Activated T-cell treated with anti-CD3 and anti-CD28 coated beads for 1 hour (primary cell): ENCODE results near the gene ATP1A3.
A peak's percentile ranks its signal among the peaks of the same experiment; 100 is the strongest.
"Not testable (repeated sequence)": the region's sequence is repeated elsewhere in the genome, so short reads cannot be mapped to it uniquely, and the experiment has no call there.

Experiments
- DNase-seq: peaks from one replicate; pipeline ENCODE4 v3.0.0-alpha.2; 2020; ENCODE audit warnings: low read depth

The ATP1A3 gene

DNA sequence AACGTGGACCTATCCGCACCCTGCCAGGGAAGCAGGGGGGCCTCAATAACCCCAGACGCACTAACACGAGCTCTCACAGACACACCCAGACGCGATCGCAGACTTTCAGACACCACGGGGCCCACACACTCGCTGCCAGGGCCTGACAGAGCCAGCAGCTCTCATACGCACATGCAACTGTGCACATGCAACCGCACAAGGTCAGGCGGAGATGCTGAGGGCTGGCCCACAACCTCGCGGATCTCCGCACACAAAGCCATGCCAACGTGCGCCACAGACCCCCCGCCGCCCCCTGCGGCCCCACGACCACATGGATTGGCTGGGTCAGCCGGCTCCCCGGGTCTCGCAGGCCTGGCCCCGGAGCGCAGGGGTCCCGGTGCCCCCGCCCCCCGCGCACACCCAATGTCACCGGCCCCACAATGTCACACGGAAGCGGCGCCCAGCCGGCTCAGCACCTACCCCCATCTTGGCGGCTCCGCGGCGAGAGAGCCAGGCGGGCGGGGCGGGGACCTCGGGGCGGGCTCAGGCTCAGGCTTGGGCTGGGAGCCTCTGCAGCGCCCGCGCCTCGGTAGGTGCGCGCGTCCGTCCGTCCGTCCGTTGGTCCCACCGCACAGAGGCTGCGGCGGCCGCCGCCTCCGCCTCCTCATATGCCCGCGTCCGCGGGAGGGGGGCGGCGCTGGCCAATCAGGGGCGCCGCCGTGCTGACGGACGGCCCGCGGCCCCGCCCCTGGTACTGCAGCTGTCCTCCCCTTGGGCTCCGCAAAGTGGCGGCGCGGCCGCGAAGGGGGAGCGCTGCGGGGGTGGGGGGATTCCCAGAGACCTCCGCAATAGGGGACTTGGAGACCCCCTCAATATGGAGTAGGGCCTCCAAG is at the start of gene ATP1A3:
ATP1A3 (minus strand) TSS at position 619 of the 872 bp plus-strand sequence; CDS start at position 465, 154 bp downstream.
- DNase-seq, result peak; percentile 33

DNA sequence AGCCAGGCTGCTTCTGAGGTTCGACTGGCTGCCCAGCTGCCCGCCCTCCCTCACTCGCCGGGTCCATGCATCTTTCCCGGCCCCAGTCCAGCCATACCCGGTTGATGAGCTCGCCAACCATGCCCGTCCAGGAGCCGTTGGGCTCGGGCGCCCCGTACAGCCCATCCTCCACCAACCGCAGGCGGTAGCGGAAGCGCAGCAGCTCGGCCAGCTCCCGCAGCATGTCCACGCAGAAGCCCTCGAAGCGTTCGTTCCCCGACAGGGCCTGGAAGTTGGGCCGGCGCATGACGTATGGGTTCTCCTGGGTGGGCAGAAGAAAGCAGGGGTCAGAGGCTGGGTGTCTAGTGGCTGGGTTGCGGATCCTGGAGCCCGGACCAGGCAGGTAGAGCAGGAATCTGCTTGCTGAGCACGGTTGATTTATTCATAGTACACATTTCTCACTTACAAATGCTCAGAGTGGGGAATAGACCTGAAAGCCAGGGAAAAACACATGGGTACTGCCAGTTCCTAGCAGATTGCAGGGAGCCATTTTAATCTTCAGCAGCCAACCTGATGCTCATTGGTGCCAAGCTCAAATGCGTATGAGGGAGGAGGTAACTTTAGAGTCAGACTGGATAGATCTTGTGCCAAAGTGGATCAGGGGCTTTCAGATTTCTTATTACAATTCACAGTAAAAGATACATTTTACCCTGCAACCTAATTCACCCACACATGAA is 48.6 kb upstream of the ATP1A3 start:
- no peak for DNase-seq

DNA sequence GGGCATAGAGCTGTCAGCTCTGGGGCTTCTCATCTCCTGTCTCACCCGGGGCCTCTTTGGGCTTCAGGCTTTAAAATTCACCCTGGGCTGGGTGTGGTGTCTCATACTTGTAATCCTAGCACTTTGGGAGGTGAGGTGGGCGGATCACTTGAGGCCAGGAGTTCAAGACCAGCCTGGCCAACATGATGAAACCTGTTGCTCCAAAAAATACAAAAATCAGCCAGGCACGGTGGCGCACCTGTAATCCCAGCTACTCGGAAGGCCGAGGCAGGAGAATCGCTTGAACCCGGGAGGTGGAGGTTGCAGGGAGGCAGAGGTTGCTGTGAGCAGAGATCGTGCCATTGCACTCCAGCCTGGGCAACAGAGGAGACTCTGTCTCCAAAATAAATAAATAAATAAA is 46.5 kb upstream of the ATP1A3 start:
- DNase-seq, result not testable (repeated sequence)

DNA sequence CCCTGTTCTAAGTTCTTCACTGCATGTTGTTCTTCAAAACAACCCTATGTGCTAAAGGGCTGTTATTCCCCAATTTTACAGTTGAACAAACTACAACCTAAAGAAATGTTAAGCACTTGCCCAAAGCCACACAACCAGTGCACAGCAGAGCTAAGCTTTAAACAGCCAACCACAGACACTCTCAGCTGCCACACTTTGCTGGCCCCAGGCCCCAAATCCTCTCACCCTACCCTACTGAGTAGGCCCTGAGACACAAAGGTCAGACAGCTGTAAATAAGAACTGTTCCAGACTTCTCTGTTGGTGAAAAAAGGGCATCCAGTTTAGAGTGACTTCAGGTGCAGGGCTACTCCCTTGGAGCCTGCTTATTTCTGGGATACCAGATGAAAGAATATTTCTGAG is 46.0 kb upstream of the ATP1A3 start:
- DNase-seq, result no peak

DNA sequence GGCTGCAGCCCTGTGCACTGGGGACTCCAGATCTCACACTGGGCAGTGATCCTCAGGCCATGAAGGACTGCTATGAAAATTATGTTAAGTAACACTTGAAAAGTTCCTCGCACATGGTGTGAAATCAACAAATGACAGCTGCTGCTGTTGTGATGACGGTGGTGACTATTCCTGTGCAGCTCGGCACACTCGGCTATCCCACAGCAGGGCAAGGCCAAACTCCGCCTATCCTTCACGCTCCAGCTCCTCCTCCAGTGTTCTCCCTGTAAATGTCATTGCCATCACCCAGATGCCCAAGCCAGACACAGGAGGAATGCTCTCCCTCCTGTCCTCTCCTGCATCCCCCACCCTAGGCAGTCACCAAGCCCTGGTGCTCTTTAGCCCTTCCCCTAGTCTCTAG is 44.6 kb upstream of the ATP1A3 start:
- DNase-seq, result no peak

DNA sequence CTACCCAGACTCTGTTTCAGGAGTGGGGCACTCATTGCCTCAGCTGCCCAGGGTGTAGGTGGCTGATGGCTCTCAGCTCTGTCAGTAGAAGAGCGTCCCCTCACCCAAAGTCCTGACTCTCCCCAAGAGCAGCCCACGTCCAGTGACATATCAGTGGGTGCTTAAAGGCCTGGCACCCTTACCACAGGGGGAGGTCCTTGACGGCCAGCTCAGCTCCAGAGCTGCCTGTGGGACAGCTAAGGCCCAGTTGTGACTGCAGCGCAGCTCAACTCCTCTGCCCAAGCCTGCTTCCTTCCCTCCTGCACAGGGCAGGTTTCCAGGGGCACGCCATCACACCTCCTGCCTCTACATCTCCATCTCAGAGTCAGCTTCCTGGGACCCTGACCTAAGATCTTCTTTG is 43.6 kb upstream of the ATP1A3 start:
- no peak for DNase-seq

DNA sequence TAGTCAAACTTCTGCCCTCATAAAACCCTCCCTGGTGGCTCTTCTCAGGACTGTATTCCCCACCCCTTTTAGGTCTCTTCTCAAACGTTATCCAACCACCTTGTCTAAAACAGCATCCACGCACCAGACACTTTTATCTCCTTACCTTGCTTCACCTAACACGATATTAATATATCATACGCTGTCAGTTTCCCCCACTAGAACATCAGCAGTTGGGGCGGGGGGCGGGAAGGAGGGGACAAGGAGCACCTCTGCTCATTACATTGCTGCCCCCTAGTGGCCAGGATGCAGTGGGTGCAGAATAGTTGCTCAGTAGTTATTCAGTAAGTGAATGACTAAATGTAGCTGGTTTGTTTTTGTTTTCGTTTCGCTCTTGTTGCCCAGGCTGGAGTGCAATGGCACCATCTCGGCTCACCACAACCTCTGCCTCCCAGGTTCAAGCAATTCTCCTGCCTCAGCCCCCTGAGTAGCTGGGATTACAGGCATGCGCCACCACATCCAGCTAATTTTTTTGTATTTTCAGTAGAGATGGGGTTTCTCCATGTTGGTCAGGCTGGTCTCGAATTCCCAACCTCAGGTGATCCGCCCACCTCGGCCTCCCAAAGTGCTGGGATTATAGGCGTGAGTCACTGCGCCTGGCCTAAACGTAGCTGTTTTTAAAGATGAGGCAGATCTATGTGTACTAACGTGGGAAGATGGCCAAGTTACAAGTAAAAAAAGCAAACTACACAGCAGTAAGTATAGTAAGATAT is 40.8 kb upstream of the ATP1A3 start:
- peak; percentile 54 for DNase-seq

DNA sequence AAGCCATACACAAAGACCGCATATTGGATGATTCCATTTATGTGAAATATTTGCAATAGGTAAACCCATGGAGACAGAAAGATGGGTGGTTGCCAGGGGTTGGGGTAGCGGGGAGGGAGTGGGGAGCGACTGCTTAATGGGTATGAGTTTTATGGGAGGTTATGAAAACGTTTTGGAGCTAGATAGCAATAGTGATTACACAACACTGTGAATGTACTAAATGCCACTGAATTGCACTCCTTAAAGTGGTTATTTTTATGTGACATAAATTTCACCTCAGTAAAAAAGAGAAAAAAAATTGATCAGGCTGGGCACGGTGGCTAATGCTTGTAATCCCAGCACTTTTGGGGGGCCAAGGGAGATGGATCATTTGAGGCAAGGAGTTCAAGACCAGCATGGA is 39.4 kb upstream of the ATP1A3 start:
- no peak for DNase-seq

DNA sequence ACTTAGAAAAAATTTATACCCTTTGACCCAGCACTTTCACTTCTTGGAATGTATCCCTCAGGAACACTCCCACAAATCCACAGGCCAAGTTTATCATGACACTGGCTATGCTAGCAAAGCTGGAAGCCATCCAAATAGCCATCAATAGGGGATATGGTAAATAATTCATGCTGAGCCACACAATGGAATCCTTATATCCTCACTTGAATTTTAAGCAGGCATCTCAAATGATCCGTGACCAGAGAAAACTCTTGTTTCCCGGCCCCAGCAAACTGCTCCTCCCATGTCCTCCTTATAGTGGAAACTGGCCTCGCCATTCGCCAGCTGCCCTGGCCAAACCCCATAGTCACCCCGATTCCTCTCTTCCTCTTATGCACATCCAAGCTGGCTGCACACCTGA is 38.4 kb upstream of the ATP1A3 start:
- DNase-seq, result no peak

DNA sequence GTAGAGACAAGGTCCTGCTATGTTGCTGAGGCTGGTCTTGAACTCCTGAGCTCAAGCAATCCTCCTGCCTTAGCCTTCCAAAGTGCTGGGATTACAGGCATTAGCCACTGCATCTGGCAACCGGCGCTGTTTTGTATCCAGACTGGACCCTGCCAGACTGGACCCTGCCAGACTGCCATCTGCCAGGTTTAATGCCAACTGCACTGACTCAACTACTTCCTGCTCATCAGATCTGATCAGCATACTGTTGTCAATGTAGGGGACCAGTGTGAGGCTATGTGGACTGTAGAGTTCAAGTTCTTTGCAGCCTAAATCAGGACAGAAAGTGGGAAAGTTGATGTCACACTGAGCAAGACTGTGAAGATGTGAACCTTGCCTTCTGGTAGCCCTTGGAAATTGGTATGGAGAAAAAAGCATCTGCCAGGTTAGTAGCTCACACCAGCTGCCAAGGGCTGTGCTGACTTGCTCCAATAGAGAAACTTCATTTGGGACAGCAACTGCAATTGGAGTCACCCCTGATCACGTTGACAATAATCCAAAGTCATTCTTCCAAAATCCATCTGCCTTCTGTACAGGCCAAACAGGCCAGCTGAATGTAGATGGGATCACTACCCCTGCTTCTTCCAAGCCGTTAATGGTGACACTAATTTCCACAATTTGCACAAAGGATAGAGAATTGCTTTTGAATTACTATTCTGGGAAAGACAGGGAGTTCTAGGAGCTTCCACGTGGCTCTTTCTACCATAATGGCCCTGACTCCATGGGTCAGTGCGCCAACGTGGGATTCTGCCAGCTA is 36.8 kb upstream of the ATP1A3 start:
- DNase-seq, result no peak

DNA sequence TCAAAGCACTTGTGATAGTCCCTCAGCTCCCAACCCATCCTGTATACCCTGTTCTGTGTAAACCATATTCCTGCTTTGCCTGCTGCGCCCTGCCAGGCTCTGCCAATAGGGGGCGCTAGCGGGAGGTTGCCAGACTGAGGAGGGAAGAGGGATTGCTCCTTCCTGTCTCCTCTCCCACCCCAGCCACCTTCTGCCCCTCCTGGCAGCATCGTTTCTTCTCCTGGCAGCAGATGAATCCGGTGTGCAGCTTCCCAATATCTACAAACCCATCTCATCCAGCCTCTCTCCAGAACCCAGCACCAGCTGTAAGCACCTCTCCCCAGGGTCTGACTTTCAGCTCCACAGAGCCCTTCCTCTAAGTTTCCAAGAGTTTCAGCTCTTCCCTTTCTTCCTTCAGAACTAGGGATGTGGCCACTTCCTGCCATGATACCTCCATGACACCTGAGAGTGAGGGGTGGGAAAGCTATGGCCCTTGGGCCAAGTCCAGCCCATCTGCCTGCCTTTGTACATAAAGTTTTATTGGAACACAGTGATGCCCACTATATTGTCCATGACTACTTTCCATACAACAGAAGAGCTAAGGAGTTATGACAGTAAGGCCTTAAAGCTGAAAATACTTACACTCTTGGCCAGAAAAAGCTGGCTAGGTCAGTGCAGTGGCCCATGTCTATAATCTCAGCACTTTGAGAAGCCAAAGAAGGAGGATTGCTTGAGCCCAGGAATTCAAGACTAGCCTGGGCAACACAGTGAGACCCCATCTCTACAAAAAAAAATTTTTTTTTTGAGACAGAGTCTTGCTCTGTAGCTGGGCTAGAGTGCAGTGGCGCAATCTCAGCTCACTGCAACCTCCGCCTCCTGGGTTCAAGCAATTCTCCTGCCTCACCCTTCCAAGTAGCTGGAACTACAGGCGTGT is 34.5 kb upstream of the ATP1A3 start:
- peak; percentile 4 for DNase-seq

DNA sequence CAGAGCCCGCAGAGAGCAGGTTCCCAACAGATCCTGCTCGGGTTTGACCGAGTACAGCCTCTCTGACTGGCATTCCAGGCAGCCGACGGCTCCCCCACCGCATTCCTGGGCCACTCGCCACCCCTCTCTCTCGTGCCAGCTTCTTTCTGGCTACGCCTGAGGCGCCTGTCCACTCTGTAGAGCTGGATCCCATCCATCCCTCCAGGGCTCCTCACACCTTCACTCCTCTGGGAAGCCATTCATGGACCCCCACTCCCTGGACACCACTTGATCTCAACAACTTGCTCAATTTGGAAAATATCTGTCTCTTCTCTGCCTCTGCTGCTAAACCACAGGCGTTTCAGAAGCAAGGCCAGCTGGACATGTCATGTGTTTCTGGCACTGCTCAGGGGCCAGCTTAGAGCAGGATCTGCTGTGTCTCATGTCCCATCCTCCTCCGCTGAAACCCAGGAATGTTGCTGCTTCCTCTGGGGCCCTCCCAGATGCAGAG is 30.6 kb upstream of the ATP1A3 start:
- DNase-seq, result no peak

DNA sequence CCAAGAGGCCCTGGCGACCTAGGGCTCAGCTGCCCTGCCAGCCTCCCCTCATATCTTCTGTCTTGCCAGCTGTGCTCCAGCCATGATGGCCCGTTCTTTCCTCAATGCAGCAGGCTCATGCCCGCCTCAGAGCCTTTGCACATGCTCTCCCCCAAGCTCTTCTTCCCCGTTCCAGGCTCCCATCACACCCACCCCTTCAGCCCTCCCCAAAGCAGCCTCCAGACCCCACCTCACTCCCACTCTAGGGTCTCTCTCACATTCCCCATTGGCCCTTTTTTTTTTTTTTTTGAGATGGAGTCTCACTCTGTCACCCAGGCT is 29.9 kb upstream of the ATP1A3 start:
- DNase-seq, result no peak

DNA sequence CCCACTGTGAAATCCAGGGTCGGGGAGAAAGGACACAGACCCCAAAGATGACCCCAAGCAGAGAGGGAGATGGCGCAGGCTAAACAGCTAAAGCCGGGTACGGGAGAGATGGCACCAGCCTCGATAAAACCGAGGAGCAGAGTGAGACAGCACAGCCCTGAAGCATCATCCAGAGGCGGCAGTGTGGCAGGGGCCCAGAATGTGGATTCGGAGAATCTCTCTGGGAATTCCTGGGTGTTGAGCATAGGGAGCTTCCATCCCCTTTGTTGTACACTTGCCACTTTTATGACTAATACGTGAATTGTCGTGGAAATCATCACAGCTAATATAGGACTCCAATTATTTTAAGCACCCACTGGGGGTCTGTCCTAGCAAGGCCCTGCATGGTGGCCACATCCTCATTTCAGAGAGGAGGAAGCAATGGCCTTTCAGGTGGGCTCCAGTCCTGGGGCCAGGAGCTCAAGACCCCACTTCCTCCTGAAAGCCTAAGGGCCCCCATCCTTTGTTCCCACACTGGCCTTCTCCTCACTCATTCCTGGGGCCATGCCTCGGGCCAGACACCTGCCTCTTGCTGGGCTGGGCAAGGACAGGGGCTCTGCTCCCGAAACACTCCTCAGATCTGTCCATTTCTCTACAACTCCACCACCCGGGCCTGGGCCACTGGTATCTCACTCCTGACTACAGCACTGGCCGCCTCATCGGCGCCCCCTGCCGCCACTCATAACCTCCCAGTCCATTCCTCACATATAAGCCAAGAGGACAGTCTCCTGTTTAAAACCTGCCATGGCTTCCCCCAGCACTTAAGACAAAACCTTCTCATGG is 29.3 kb upstream of the ATP1A3 start:
- no peak for DNase-seq

DNA sequence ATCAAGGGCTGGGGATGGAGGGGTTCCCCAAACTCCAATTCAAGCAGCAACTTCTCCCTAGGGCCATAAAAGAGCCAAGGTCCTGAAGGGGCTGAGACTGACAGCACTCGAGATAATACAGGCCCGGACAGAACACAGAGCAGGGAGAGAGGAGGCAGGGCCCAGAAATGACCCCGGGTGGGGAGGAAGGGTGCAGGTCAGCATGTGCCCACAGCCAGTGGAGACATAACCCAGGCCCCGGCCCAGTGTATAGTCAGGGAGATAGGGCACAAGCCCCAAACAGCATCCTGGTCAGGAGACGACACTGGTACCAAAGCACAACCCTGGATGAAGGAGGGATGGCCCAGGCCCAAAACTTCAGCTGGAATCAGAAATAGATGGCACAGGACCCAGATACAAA is 28.6 kb upstream of the ATP1A3 start:
- no peak for DNase-seq

DNA sequence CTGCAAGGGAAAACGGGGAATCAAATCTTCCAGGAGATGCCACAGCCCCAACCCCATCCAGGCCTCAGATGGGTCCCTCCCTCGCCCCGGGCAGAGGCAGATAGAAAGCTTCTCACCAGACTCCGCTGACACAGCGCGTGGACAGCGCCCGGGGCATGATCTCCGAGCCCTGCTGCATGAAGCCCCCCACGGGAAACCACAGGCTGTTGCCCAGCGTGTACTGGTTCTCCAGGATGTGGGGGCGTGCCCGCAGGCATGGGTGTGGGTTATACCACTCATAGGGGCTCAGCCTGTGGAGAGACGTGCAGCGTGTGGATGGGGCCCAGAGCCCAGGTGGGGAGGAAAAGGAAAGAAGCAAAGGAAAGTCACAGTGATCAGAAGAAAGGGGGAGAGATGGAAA is 27.2 kb upstream of the ATP1A3 start:
- no peak for DNase-seq

DNA sequence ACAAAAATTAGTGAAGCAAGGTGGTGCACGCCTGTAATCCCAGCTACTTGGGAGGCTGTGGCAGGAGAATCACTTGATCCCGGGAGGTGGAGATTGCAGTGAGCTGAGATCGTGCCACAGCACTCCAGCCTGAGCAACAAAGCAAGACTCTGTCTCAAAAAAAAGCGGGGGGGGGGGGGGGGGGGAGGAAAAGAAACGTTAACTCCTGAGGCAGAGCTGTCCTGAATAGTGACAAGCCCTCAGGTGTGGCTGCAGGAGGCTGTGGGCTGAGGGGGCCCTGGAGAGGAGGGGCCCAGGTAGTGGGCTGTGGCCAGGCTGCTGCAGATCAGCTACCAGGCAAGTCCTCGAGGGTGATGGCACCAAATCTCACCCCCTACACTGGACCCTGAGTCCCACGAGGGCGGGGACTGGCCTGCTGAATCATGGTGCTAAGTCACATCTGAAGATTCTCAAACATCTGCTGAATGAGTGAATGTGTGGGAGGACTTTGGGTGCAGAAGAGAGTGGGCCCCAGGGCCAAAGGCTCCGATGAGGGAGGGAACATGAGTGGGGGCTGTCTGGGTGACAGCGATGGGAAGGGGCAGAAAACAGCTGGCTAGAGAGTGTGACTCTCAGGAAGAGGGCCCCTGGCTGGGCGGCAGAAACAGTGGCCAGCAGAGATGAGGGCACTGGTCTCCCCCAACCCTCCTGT is 24.6 kb upstream of the ATP1A3 start:
- DNase-seq, result no peak

DNA sequence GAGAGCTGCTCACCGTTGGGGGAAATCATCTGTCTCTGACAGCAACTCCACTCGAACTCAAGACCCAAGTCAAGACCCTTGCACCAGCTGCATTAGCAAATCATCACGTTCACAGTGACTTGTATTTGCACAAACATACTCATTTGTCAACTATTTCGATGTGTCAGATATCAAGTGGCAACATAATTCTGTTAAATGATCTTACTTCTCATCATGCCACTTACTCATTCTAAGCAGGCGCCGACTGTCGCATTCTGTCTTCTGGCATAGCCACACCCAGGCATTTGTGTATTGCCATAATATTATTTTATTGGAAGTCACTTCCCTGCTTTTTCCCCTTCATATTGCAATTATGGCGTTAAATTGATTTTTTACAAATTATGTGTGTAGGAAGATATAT is 23.0 kb upstream of the ATP1A3 start:
- no peak for DNase-seq

DNA sequence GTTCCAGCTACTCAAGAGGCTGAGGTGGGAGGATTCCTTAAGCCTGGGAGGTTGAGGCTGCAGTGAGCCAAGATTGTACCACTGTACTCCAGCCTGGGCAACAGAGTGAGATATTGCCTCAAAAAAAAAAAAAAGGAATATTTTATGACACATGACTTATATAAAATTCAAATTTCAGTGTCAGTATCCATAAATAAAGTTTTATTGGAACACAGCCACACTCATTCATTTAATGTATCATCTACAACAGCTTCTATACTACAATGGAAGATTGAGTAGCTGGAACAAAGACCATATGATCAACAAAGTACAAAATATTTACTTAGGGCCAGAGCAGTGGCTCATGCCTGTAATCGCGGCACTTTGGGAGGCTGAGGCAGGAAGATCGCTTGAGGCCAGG is 18.7 kb upstream of the ATP1A3 start:
- DNase-seq, result not testable (repeated sequence)
